ENCODE results near the gene SGK1. TPM values are rescaled to one million over a fixed set of nuclear protein-coding genes. Genes with fewer than 3 reads are reported as not detected.
"Not testable (repeated sequence)": the region's sequence is repeated elsewhere in the genome, so short reads cannot be mapped to it uniquely, and the experiment has no call there.

The SGK1 gene
- total RNA-seq, 2 experiments from 2014 or later: 13.1 to 13.5 TPM

DNA sequence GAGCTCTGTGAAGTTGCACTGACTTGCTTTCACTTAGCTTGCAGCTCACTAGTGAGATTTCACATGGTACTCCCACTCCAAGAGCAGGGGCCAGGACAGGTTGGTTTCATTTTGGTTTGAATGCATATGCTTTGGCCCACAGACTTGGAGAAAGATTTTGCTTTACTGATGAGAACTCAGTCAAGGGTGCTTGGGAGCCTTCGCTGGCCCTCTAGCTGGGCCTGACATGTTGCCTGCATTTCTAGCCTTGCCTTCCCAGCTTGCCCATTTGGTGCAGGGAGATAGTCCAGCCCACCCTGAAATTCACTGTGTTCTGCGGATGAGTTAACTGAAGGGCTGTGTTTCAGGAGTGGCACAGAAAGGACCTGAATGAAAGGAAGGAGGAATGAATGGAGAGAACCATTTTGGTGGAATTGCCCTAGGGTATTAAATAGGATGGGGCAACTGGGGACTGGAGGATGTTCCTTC, 1.9 kb downstream of the SGK1 start:
- ATAC-seq: no peak
- no peak for DNase-seq
- Mint-ChIP-seq H3K27ac (no peak overlapping the region), H3K4me3 (no peak overlapping the region), H3K36me3 (ENCODE audit: low read depth) (peaks cover 2% of the 10 kb centered on the region), H3K27me3 (peaks cover 22% of the 10 kb centered on the region), H3K9me3 (ENCODE audit: low read depth) (peaks cover 6% of the 10 kb centered on the region), H3K4me1 (peaks cover 19% of the 10 kb centered on the region)
- ChIA-PET POLR2A (no interaction called here), CTCF (no interaction called here)
- intact Hi-C loops (cut with DNase I, micrococcal nuclease): loop anchor here in 1 of 2 experiments (10.0 kb wide), 1 partner anchor 329 kb away; no protein-coding TSS in a partner anchor

DNA sequence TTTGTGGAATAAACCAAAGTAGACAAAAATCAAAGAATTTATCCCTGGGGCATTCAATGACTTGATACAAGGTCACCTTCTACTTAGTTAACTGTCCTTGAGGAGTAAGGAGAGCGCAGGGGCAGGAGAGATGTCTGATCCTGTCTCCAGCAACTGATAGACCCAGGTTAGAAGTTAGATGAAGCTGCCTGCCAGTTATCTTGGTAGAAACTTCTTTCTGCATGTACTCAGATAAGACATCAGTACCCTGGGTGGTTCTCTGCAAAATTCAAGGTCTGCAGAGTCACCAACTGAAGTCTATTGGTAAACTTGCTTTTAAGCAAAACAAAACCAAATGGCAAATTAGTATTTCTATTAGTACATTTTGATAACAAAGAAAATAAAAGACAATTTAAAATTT, 2.7 kb downstream of the SGK1 start:
- no peak for DNase-seq
- CTCF ChIA-PET: interaction anchor here (1.1 kb wide), 1 partner anchor 67 kb away, joined by 3 read pairs; no protein-coding TSS in a partner anchor

GRCh38 chr6:134314006-134314821, 3.7 kb downstream of the SGK1 start:
- ATAC-seq (no peak), DNase-seq (no peak)
- Mint-ChIP-seq H3K27ac (no peak overlapping the region), H3K4me3 (no peak overlapping the region), H3K9me3 (ENCODE audit: low read depth) (no peaks in the 10 kb centered on the region), H3K36me3 (ENCODE audit: low read depth) (no peaks in the 10 kb centered on the region), H3K4me1 (peaks cover 19% of the 10 kb centered on the region), H3K27me3 (peaks cover 18% of the 10 kb centered on the region)
- intact Hi-C loops (cut with DNase I, micrococcal nuclease): loop anchor here in 1 of 2 experiments (10.0 kb wide), 1 partner anchor 331 kb away; no protein-coding TSS in a partner anchor
- ChIA-PET CTCF (interaction anchor here (0.6 to 1.1 kb wide), 2 partner anchors 66 to 88 kb away, joined by 3 read pairs; no protein-coding TSS in a partner anchor), POLR2A (no interaction called here)

More for the DNA sequence above, 2.7 kb downstream of the SGK1 start:
- H3K27ac Mint-ChIP-seq: no peak overlapping the region
- POLR2A ChIA-PET: no interaction called here
- H3K36me3 Mint-ChIP-seq (ENCODE audit: low read depth): peaks cover 2% of the 10 kb centered on the region
- no peak overlapping the region for H3K4me3 Mint-ChIP-seq
- ATAC-seq: no peak
- intact Hi-C loops (cut with DNase I, micrococcal nuclease): loop anchor here in 1 of 2 experiments (10.0 kb wide), 1 partner anchor 330 kb away; no protein-coding TSS in a partner anchor
- H3K27me3 Mint-ChIP-seq: peaks cover 22% of the 10 kb centered on the region
- H3K9me3 Mint-ChIP-seq (ENCODE audit: low read depth): peaks cover 5% of the 10 kb centered on the region
- H3K4me1 Mint-ChIP-seq: peaks cover 19% of the 10 kb centered on the region

GRCh38 chr6:134312038-134312660, 5.8 kb downstream of the SGK1 start:
- ChIA-PET CTCF (interaction anchor here (0.8 kb wide), 1 partner anchor 249 kb away, joined by 3 read pairs; no protein-coding TSS in a partner anchor), POLR2A (interaction anchor here (0.6 kb wide), 1 partner anchor 168 kb away, joined by 3 read pairs; no protein-coding TSS in a partner anchor)
- intact Hi-C loops (cut with DNase I, micrococcal nuclease): loop anchor here in 1 of 2 experiments (10.0 kb wide), 1 partner anchor 333 kb away; no protein-coding TSS in a partner anchor
- no peak for DNase-seq
- H3K36me3 Mint-ChIP-seq (ENCODE audit: low read depth): no peaks in the 10 kb centered on the region
- no peaks in the 10 kb centered on the region for H3K9me3 Mint-ChIP-seq (ENCODE audit: low read depth)
- ATAC-seq: no peak
- H3K4me3 Mint-ChIP-seq: no peak overlapping the region
- H3K4me1 Mint-ChIP-seq: peaks cover 7% of the 10 kb centered on the region
- H3K27me3 Mint-ChIP-seq: peaks cover 5% of the 10 kb centered on the region
- no peak overlapping the region for H3K27ac Mint-ChIP-seq

DNA sequence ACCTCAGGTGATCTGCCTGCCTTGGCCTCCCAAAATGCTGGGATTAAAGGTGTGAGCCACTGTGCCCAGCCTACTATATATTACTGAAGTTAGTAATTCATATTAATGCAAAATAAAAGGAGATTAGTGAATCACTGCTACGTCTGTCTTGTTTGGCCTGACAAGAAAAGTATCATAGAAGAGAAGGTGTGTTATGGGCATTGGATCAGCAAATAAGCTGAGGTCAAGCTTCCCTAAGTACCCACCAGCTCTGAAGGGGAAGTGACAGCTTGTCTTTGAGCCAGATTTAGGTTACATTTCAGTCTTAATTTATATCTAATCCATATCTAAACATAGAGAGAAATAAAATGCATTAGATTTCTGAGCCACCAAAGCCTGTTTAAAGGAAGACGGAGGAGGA, 7.1 kb downstream of the SGK1 start:
- no peak for ATAC-seq
- no peak for DNase-seq
- Mint-ChIP-seq H3K27me3 (no peaks in the 10 kb centered on the region), H3K4me1 (no peaks in the 10 kb centered on the region), H3K4me3 (no peak overlapping the region), H3K27ac (no peak overlapping the region), H3K36me3 (ENCODE audit: low read depth) (no peaks in the 10 kb centered on the region), H3K9me3 (ENCODE audit: low read depth) (no peaks in the 10 kb centered on the region)
- ChIA-PET POLR2A (no interaction called here), CTCF (no interaction called here)
- intact Hi-C loops (cut with DNase I, micrococcal nuclease): loop anchor here in 1 of 2 experiments (10.0 kb wide), 1 partner anchor 334 kb away; no protein-coding TSS in a partner anchor

GRCh38 chr6:134309983-134310605, 7.8 kb downstream of the SGK1 start:
- intact Hi-C loops (cut with DNase I, micrococcal nuclease): loop anchor here in 1 of 2 experiments (10.0 kb wide), 1 partner anchor 335 kb away; no protein-coding TSS in a partner anchor

DNA sequence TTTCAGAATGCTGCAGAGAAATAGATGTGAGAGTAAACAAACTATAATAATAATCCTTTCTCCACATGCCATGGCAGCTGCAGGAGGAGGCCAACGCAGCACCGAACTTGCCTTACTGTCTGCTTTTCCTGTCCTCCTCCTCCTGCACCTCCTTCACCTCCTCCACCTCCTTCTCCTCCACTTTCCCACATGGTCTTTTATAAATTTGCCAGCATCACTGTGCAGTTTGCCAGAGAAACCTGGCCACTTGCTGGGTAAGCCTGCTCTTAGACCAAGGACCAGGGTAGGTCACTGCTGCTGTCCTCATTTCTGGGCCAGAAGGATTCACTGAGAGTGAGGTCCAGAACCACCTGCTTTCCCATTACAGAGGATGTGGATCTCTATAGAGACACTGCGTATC, 8.7 kb downstream of the SGK1 start:
- Mint-ChIP-seq H3K27me3 (no peaks in the 10 kb centered on the region), H3K27ac (no peak overlapping the region), H3K9me3 (ENCODE audit: low read depth) (no peaks in the 10 kb centered on the region), H3K36me3 (ENCODE audit: low read depth) (no peaks in the 10 kb centered on the region), H3K4me3 (no peak overlapping the region), H3K4me1 (peaks cover 2% of the 10 kb centered on the region)
- DNase-seq (no peak), ATAC-seq (no peak)
- ChIA-PET POLR2A (no interaction called here), CTCF (no interaction called here)
- intact Hi-C loops (cut with DNase I, micrococcal nuclease): no loop called here

More at GRCh38 chr6:134309983-134310605, 7.8 kb downstream of the SGK1 start:
- no peaks in the 10 kb centered on the region for H3K36me3 Mint-ChIP-seq (ENCODE audit: low read depth)
- no peak for DNase-seq
- H3K4me3 Mint-ChIP-seq: no peak overlapping the region
- no peaks in the 10 kb centered on the region for H3K4me1 Mint-ChIP-seq
- ATAC-seq: no peak
- ChIA-PET POLR2A (interaction anchor here (0.6 kb wide), 1 partner anchor 13 kb away, joined by 3 read pairs; no protein-coding TSS in a partner anchor), CTCF (interaction anchor here (0.6 kb wide), 1 partner anchor 83 kb away, joined by 3 read pairs; no protein-coding TSS in a partner anchor)
- H3K27ac Mint-ChIP-seq: no peak overlapping the region
- H3K27me3 Mint-ChIP-seq: no peaks in the 10 kb centered on the region
- H3K9me3 Mint-ChIP-seq (ENCODE audit: low read depth): no peaks in the 10 kb centered on the region

DNA sequence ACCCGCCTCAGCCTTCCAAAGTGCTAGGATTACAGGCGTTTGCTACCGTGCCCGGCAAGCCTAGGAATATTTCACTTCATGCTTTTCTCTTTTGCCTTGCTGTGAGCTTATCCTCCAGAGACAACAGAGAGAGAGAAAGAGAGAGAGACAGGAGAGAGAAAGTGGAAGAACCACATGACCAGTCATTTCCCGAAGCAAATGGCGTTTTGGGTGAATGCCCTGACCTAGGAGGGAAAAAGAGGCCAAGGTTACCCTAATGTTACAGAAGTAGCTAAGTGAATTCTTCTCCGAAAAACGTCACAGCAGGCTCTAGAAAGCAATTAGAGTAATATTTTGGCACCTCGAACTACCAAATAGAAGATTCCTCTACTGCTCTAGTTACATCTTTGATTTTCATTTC, 9.1 kb downstream of the SGK1 start:
- no peak overlapping the region for H3K27ac Mint-ChIP-seq
- no peaks in the 10 kb centered on the region for H3K27me3 Mint-ChIP-seq
- H3K9me3 Mint-ChIP-seq (ENCODE audit: low read depth): no peaks in the 10 kb centered on the region
- intact Hi-C loops (cut with DNase I, micrococcal nuclease): no loop called here
- H3K4me3 Mint-ChIP-seq: no peak overlapping the region
- ChIA-PET CTCF (interaction anchor here (0.8 kb wide), 1 partner anchor 10 kb away, joined by 4 read pairs; no protein-coding TSS in a partner anchor), POLR2A (no interaction called here)
- ATAC-seq (no peak), DNase-seq (no peak)
- H3K4me1 Mint-ChIP-seq: peaks cover 2% of the 10 kb centered on the region
- no peaks in the 10 kb centered on the region for H3K36me3 Mint-ChIP-seq (ENCODE audit: low read depth)

- no peak for DNase-seq
- no peaks in the 10 kb centered on the region for H3K27me3 Mint-ChIP-seq
- no peak overlapping the region for H3K27ac Mint-ChIP-seq
- H3K36me3 Mint-ChIP-seq (ENCODE audit: low read depth): no peaks in the 10 kb centered on the region
- intact Hi-C loops (cut with DNase I, micrococcal nuclease): no loop called here
- POLR2A ChIA-PET: no interaction called here
- no peak for ATAC-seq
- H3K9me3 Mint-ChIP-seq (ENCODE audit: low read depth): no peaks in the 10 kb centered on the region
- CTCF ChIA-PET: interaction anchor here (0.8 kb wide), 1 partner anchor 10 kb away, joined by 4 read pairs; no protein-coding TSS in a partner anchor
- H3K4me3 Mint-ChIP-seq: no peak overlapping the region
- H3K4me1 Mint-ChIP-seq: peaks cover 2% of the 10 kb centered on the region
These were observed 10.0 kb downstream of the SGK1 start for GRCh38 chr6:134307870-134308269.

- Mint-ChIP-seq H3K27ac (no peak overlapping the region), H3K4me1 (peaks cover 2% of the 10 kb centered on the region), H3K4me3 (no peak overlapping the region), H3K9me3 (ENCODE audit: low read depth) (no peaks in the 10 kb centered on the region), H3K27me3 (no peaks in the 10 kb centered on the region), H3K36me3 (ENCODE audit: low read depth) (no peaks in the 10 kb centered on the region)
- intact Hi-C loops (cut with DNase I, micrococcal nuclease): no loop called here
- ATAC-seq (no peak), DNase-seq (no peak)
- ChIA-PET POLR2A (no interaction called here), CTCF (no interaction called here)
These were observed 10.8 kb downstream of the SGK1 start for GRCh38 chr6:134307075-134307474.

GRCh38 chr6:134304381-134304780, 13.5 kb downstream of the SGK1 start:
- H3K4me1 Mint-ChIP-seq; H3K27ac Mint-ChIP-seq; POLR2A ChIA-PET; H3K9me3 Mint-ChIP-seq (ENCODE audit: low read depth); H3K36me3 Mint-ChIP-seq (ENCODE audit: low read depth); ATAC-seq; intact Hi-C loops (cut with DNase I, micrococcal nuclease); H3K27me3 Mint-ChIP-seq; DNase-seq; CTCF ChIA-PET; H3K4me3 Mint-ChIP-seq: not testable (repeated sequence)
